ENCODE measurements around the gene RAP1GAP2. TPM values are rescaled to one million over a fixed set of nuclear protein-coding genes. Genes with fewer than 3 reads are reported as not detected.

Gene RAP1GAP2
- total RNA-seq, 2 experiments from 2014 or later: 6.5 to 26.2 TPM

- Mint-ChIP-seq H3K4me1 (no peaks in the 10 kb centered on the region), H3K27ac (no peak overlapping the region), H3K27me3 (no peaks in the 10 kb centered on the region), H3K4me3 (no peak overlapping the region), H3K36me3 (no peaks in the 10 kb centered on the region), H3K9me3 (ENCODE audit: low read depth) (no peaks in the 10 kb centered on the region)
- DNase-seq (no peak), ATAC-seq (no peak)
- CTCF ChIA-PET: interaction anchor here (1.7 kb wide), 1 partner anchor 38 kb away, joined by 4 read pairs; no protein-coding TSS in a partner anchor
Observed at GRCh38 chr17:2893422-2893914, 97.2 kb downstream of the RAP1GAP2 start.

GRCh38 chr17:2894782-2895181 is 98.5 kb downstream of the RAP1GAP2 start:
- DNase-seq (no peak), ATAC-seq (no peak)
- Mint-ChIP-seq H3K27ac (no peak overlapping the region), H3K27me3 (no peaks in the 10 kb centered on the region), H3K9me3 (ENCODE audit: low read depth) (no peaks in the 10 kb centered on the region), H3K4me1 (no peaks in the 10 kb centered on the region), H3K4me3 (no peak overlapping the region), H3K36me3 (no peaks in the 10 kb centered on the region)
- CTCF ChIA-PET: interaction anchor here (0.6 kb wide), 1 partner anchor 57 kb away, joined by 3 read pairs; no protein-coding TSS in a partner anchor

GRCh38 chr17:2897605-2898004 is 101.4 kb downstream of the RAP1GAP2 start:
- Mint-ChIP-seq H3K4me3 (no peak overlapping the region), H3K4me1 (no peaks in the 10 kb centered on the region), H3K27ac (no peak overlapping the region), H3K27me3 (no peaks in the 10 kb centered on the region), H3K9me3 (ENCODE audit: low read depth) (no peaks in the 10 kb centered on the region), H3K36me3 (no peaks in the 10 kb centered on the region)
- no peak for DNase-seq
- CTCF ChIA-PET: no interaction called here
- ATAC-seq: no peak

GRCh38 chr17:2898255-2898926 is 102.2 kb downstream of the RAP1GAP2 start:
- H3K4me3 Mint-ChIP-seq: no peak overlapping the region
- H3K4me1 Mint-ChIP-seq: no peaks in the 10 kb centered on the region
- H3K36me3 Mint-ChIP-seq: no peaks in the 10 kb centered on the region
- H3K27me3 Mint-ChIP-seq: no peaks in the 10 kb centered on the region
- CTCF ChIA-PET: no interaction called here
- DNase-seq: no peak
- no peaks in the 10 kb centered on the region for H3K9me3 Mint-ChIP-seq (ENCODE audit: low read depth)
- H3K27ac Mint-ChIP-seq: no peak overlapping the region
- no peak for ATAC-seq

GRCh38 chr17:2899906-2900305 is 103.7 kb downstream of the RAP1GAP2 start:
- Mint-ChIP-seq H3K4me3 (no peak overlapping the region), H3K9me3 (ENCODE audit: low read depth) (no peaks in the 10 kb centered on the region), H3K27me3 (no peaks in the 10 kb centered on the region), H3K4me1 (no peaks in the 10 kb centered on the region), H3K27ac (no peak overlapping the region), H3K36me3 (no peaks in the 10 kb centered on the region)
- DNase-seq (no peak), ATAC-seq (no peak)
- CTCF ChIA-PET: no interaction called here

- Mint-ChIP-seq H3K36me3 (no peaks in the 10 kb centered on the region), H3K27me3 (no peaks in the 10 kb centered on the region), H3K4me3 (no peak overlapping the region), H3K9me3 (ENCODE audit: low read depth) (no peaks in the 10 kb centered on the region), H3K4me1 (no peaks in the 10 kb centered on the region), H3K27ac (no peak overlapping the region)
- DNase-seq (no peak), ATAC-seq (no peak)
- CTCF ChIA-PET: no interaction called here
Observed at GRCh38 chr17:2900842-2901241, 104.6 kb downstream of the RAP1GAP2 start.

- Mint-ChIP-seq H3K27me3 (no peaks in the 10 kb centered on the region), H3K27ac (no peak overlapping the region), H3K4me1 (peaks cover 2% of the 10 kb centered on the region), H3K9me3 (ENCODE audit: low read depth) (no peaks in the 10 kb centered on the region), H3K4me3 (no peak overlapping the region), H3K36me3 (peaks cover 3% of the 10 kb centered on the region)
- CTCF ChIA-PET: no interaction called here
- no peak for ATAC-seq
- no peak for DNase-seq
Observed at GRCh38 chr17:2901582-2901981, 105.3 kb downstream of the RAP1GAP2 start.

- H3K4me1 Mint-ChIP-seq: peaks cover 2% of the 10 kb centered on the region
- H3K9me3 Mint-ChIP-seq (ENCODE audit: low read depth): no peaks in the 10 kb centered on the region
- no peaks in the 10 kb centered on the region for H3K27me3 Mint-ChIP-seq
- ATAC-seq: no peak
- DNase-seq: no peak
- no peak overlapping the region for H3K4me3 Mint-ChIP-seq
- CTCF ChIA-PET: no interaction called here
- H3K27ac Mint-ChIP-seq: no peak overlapping the region
- peaks cover 3% of the 10 kb centered on the region for H3K36me3 Mint-ChIP-seq
Observed at GRCh38 chr17:2902546-2902945, 106.3 kb downstream of the RAP1GAP2 start.

- H3K4me1 Mint-ChIP-seq: peaks cover 2% of the 10 kb centered on the region
- DNase-seq (no peak), ATAC-seq (no peak)
- H3K36me3 Mint-ChIP-seq: peaks cover 5% of the 10 kb centered on the region
- H3K27ac Mint-ChIP-seq: no peak overlapping the region
- no peak overlapping the region for H3K4me3 Mint-ChIP-seq
- no peaks in the 10 kb centered on the region for H3K9me3 Mint-ChIP-seq (ENCODE audit: low read depth)
- H3K27me3 Mint-ChIP-seq: no peaks in the 10 kb centered on the region
- CTCF ChIA-PET: no interaction called here
Observed at GRCh38 chr17:2903193-2903974, 107.1 kb downstream of the RAP1GAP2 start.

GRCh38 chr17:2904135-2904534 is 107.9 kb downstream of the RAP1GAP2 start:
- CTCF ChIA-PET: no interaction called here
- Mint-ChIP-seq H3K9me3 (ENCODE audit: low read depth) (no peaks in the 10 kb centered on the region), H3K4me3 (no peak overlapping the region), H3K27ac (no peak overlapping the region), H3K27me3 (no peaks in the 10 kb centered on the region), H3K4me1 (peaks cover 5% of the 10 kb centered on the region), H3K36me3 (peaks cover 5% of the 10 kb centered on the region)
- no peak for DNase-seq
- ATAC-seq: no peak

GRCh38 chr17:2905269-2905668 is 109.0 kb downstream of the RAP1GAP2 start:
- CTCF ChIA-PET: no interaction called here

GRCh38 chr17:2905696-2906501 is 109.7 kb downstream of the RAP1GAP2 start:
- Mint-ChIP-seq H3K4me3 (no peak overlapping the region), H3K9me3 (ENCODE audit: low read depth) (no peaks in the 10 kb centered on the region), H3K36me3 (peaks cover 5% of the 10 kb centered on the region), H3K4me1 (peaks cover 10% of the 10 kb centered on the region), H3K27me3 (no peaks in the 10 kb centered on the region), H3K27ac (no peak overlapping the region)
- DNase-seq: no peak
- CTCF ChIA-PET: no interaction called here
- no peak for ATAC-seq

More at GRCh38 chr17:2905269-2905668, 109.0 kb downstream of the RAP1GAP2 start:
- ATAC-seq (no peak), DNase-seq (no peak)
- Mint-ChIP-seq H3K4me3 (no peak overlapping the region), H3K36me3 (peaks cover 5% of the 10 kb centered on the region), H3K4me1 (peaks cover 10% of the 10 kb centered on the region), H3K27ac (no peak overlapping the region), H3K27me3 (no peaks in the 10 kb centered on the region), H3K9me3 (ENCODE audit: low read depth) (no peaks in the 10 kb centered on the region)

- peaks cover 5% of the 10 kb centered on the region for H3K36me3 Mint-ChIP-seq
- DNase-seq (no peak), ATAC-seq (no peak)
- H3K4me3 Mint-ChIP-seq: no peak overlapping the region
- H3K27ac Mint-ChIP-seq: no peak overlapping the region
- H3K9me3 Mint-ChIP-seq (ENCODE audit: low read depth): no peaks in the 10 kb centered on the region
- peaks cover 10% of the 10 kb centered on the region for H3K4me1 Mint-ChIP-seq
- CTCF ChIA-PET: no interaction called here
- no peaks in the 10 kb centered on the region for H3K27me3 Mint-ChIP-seq
Observed at GRCh38 chr17:2906901-2907300, 110.7 kb downstream of the RAP1GAP2 start.
